WERI-Rb-1 (cell line): ENCODE data around the gene RPS29.
"Not testable (repeated sequence)": the region's sequence is repeated elsewhere in the genome, so short reads cannot be mapped to it uniquely, and the experiment has no call there.

Experiments used
- DNase-seq: peaks from one replicate; pipeline ENCODE4 v3.0.0-alpha.2; 2020
- H3K27ac ChIP-seq: fragments of 250-450 bp; sonication (Bioruptor Pico); 2 replicates; pipeline ENCODE4 v1.5.1; 2020; ENCODE audit warnings: mild to moderate bottlenecking, moderate library complexity
- H3K27me3 ChIP-seq: fragments of 250-450 bp; sonication (Bioruptor Pico); 2 replicates; pipeline ENCODE4 v1.5.1; 2021; ENCODE audit warnings: mild to moderate bottlenecking, low read depth, moderate library complexity; ENCODE audit not compliant: insufficient read depth, severe bottlenecking
- H3K36me3 ChIP-seq: fragments of 250-450 bp; sonication (Bioruptor Pico); 2 replicates; pipeline ENCODE4 v1.5.1; 2020; ENCODE audit warnings: mild to moderate bottlenecking, moderate library complexity
- H3K4me3 ChIP-seq: 2 replicates; pipeline ENCODE4 v1.5.1; 2011; ENCODE audit warnings: low read depth, mild to moderate bottlenecking, control low read depth, low read length
- H3K9me3 ChIP-seq: fragments of 250-450 bp; sonication (Bioruptor Pico); 2 replicates; pipeline ENCODE4 v1.5.1; 2021; ENCODE audit warnings: mild to moderate bottlenecking, moderate library complexity; ENCODE audit not compliant: severe bottlenecking
- CTCF ChIP-seq: IDR thresholded peaks from 2 replicates; pipeline ENCODE4 v1.5.1; 2011; ENCODE audit warnings: low read depth, mild to moderate bottlenecking, control low read depth, inconsistent platforms, low read length

The RPS29 gene

GRCh38 chr14:49623387-49623786 lies 37.2 kb upstream of the RPS29 start:
- H3K27me3 ChIP-seq = no peaks in the 10 kb centered on the region
- no peak for DNase-seq
- no peak overlapping the region for H3K4me3 ChIP-seq
- no peak overlapping the region for H3K27ac ChIP-seq
- H3K36me3 ChIP-seq = peaks cover 63% of the 10 kb centered on the region
- H3K9me3 ChIP-seq = no peaks in the 10 kb centered on the region
- no peak for TF ChIP-seq CTCF

- TF ChIP-seq CTCF = no peak
- Histone ChIP-seq H3K27ac (no peak overlapping the region), H3K4me3 (peak overlapping the region; percentile 94), H3K36me3 (peaks cover 63% of the 10 kb centered on the region), H3K27me3 (no peaks in the 10 kb centered on the region), H3K9me3 (no peaks in the 10 kb centered on the region)
- no peak for DNase-seq
Observed at GRCh38 chr14:49622022-49622607, 35.9 kb upstream of the RPS29 start.

- no peak for TF ChIP-seq CTCF
- no peaks in the 10 kb centered on the region for H3K27me3 ChIP-seq
- peak; percentile 88 for DNase-seq
- H3K9me3 ChIP-seq = no peaks in the 10 kb centered on the region
- H3K4me3 ChIP-seq = peak overlapping the region; percentile 94
- peak overlapping the region; percentile 95 for H3K27ac ChIP-seq
- peaks cover 59% of the 10 kb centered on the region for H3K36me3 ChIP-seq
Observed at GRCh38 chr14:49621114-49621881, 35.1 kb upstream of the RPS29 start.

- Histone ChIP-seq H3K4me3 (peak within 1 kb of the TSS; percentile 94), H3K9me3 (no peaks in the 10 kb centered on the region), H3K27ac (peak within 1 kb of the TSS; percentile 95), H3K27me3 (no peaks in the 10 kb centered on the region), H3K36me3 (peaks cover 58% of the 10 kb centered on the region)
- peak; percentile 99 for DNase-seq
- peak; percentile 46; the same call in 1 of the 2 replicates for TF ChIP-seq CTCF
Observed at GRCh38 chr14:49620182-49621113, 34.3 kb upstream of the RPS29 start, which contains the start of the genes MGAT2 and RPL36AL. Gene MGAT2, plus strand, starts transcription at chr14:49620799. Its CDS starts 470 bp downstream, at chr14:49621269. Gene RPL36AL, minus strand, starts transcription at chr14:49620626. Its CDS starts 1,522 bp downstream, at chr14:49619104.

GRCh38 chr14:49619730-49620129 lies 33.5 kb upstream of the RPS29 start:
- DNase-seq = no peak
- no peaks in the 10 kb centered on the region for H3K9me3 ChIP-seq
- H3K4me3 ChIP-seq = peak overlapping the region; percentile 94
- TF ChIP-seq CTCF = no peak
- peaks cover 62% of the 10 kb centered on the region for H3K36me3 ChIP-seq
- H3K27ac ChIP-seq = peak overlapping the region; percentile 95
- no peaks in the 10 kb centered on the region for H3K27me3 ChIP-seq

- not testable (repeated sequence) for DNase-seq, H3K27ac ChIP-seq, H3K9me3 ChIP-seq, H3K27me3 ChIP-seq
- Histone ChIP-seq H3K4me3 (peak overlapping the region; percentile 94), H3K36me3 (peaks cover 62% of the 10 kb centered on the region)
Observed at GRCh38 chr14:49619273-49619672, 33.1 kb upstream of the RPS29 start.
